Activated B cell treated with CpG ODN at 0.5 μM for 24 hours (primary cell): ENCODE measurements around the gene TBR1. TPM values are rescaled to one million over a fixed set of nuclear protein-coding genes. Genes with fewer than 3 reads are reported as not detected.

Experiments
- ATAC-seq: fragments of 200-7000 bp; cut with Tn5 transposase; one replicate; pipeline ENCODE4 v1.10.0; 2021; ENCODE audit warnings: low read depth, mild to moderate bottlenecking, moderate library complexity
- CTCF ChIA-PET: fragments of 350-600 bp; sonication (Branson Sonifier 250); formaldehyde crosslinking; loops from one replicate; lab custom pipeline; 2021; ENCODE audit warnings: antibody characterized with exemption; lab: Charles Lee
- POLR2A ChIA-PET: fragments of 350-600 bp; sonication (Branson Sonifier 250); formaldehyde crosslinking; loops from one replicate; lab custom pipeline; 2021; ENCODE audit warnings: antibody characterized with exemption; lab: Charles Lee
- DNase-seq: peaks from one replicate; pipeline ENCODE4 v3.0.0; 2022
- H3K27ac Mint-ChIP-seq: one replicate; pipeline ENCODE4 v1.8.0; 2020; ENCODE audit warnings: mixed read lengths
- H3K27me3 Mint-ChIP-seq: one replicate; pipeline ENCODE4 v1.8.0; 2021; ENCODE audit warnings: mixed read lengths
- H3K36me3 Mint-ChIP-seq: one replicate; pipeline ENCODE4 v1.8.0; 2021; ENCODE audit warnings: low read depth, mixed read lengths
- H3K4me1 Mint-ChIP-seq: one replicate; pipeline ENCODE4 v1.8.0; 2021; ENCODE audit warnings: mixed read lengths
- H3K4me3 Mint-ChIP-seq: one replicate; pipeline ENCODE4 v1.8.0; 2020; ENCODE audit warnings: mild to moderate bottlenecking, mixed read lengths
- H3K9me3 Mint-ChIP-seq: one replicate; pipeline ENCODE4 v1.8.0; 2020; ENCODE audit warnings: mixed read lengths
- intact Hi-C: fragments of 100-400 bp; cut with micrococcal nuclease; formaldehyde crosslinking; loops from one replicate; pipeline ENCODE4 v1.15.1; 2024
- total RNA-seq: library from RNA; stranded (reverse); gene quantifications from 2 replicates; pipeline ENCODE4 v1.2.3, GENCODE V29; 2022
- TF ChIP-seq, protein P1 (sequence below): fragments of 200-600 bp; IDR thresholded peaks from one replicate; pipeline ENCODE4 v1.8.0; 2022; ENCODE audit warnings: antibody characterized with exemption, mild to moderate bottlenecking

The TBR1 gene
- total RNA-seq, 1 donor from 2014 or later = 0.02 TPM

DNA sequence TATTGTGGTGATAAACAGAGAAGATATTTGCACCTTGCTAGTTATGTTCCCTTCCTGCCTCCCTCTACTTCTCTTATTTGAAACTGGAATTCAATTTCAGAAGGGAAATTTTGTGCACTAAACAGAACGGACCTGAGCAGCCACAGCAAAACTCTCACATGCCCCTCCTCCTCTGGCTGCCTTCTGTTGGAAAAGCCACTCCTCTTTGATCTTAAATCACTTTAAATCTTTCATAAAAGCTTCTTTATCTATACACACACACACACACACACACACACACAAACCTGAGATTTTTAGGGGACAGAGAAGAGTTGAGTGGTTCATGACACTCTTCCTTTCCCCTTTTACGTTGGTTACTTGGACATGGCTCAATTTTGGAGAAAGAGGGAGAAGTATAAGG is 5.6 kb downstream of the TBR1 start:
- TF ChIP-seq, protein P1, sequence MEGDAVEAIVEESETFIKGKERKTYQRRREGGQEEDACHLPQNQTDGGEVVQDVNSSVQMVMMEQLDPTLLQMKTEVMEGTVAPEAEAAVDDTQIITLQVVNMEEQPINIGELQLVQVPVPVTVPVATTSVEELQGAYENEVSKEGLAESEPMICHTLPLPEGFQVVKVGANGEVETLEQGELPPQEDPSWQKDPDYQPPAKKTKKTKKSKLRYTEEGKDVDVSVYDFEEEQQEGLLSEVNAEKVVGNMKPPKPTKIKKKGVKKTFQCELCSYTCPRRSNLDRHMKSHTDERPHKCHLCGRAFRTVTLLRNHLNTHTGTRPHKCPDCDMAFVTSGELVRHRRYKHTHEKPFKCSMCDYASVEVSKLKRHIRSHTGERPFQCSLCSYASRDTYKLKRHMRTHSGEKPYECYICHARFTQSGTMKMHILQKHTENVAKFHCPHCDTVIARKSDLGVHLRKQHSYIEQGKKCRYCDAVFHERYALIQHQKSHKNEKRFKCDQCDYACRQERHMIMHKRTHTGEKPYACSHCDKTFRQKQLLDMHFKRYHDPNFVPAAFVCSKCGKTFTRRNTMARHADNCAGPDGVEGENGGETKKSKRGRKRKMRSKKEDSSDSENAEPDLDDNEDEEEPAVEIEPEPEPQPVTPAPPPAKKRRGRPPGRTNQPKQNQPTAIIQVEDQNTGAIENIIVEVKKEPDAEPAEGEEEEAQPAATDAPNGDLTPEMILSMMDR = no peak
- Mint-ChIP-seq H3K27ac (no peak overlapping the region), H3K27me3 (peaks cover 81% of the 10 kb centered on the region), H3K9me3 (peaks cover 2% of the 10 kb centered on the region), H3K4me1 (peaks cover 50% of the 10 kb centered on the region), H3K36me3 (no peaks in the 10 kb centered on the region), H3K4me3 (no peak overlapping the region)
- intact Hi-C loops = loop anchor here (10.0 kb wide), 1 partner anchor 703 kb away; no protein-coding TSS in a partner anchor
- POLR2A ChIA-PET = interaction anchor here (0.6 kb wide), 1 partner anchor 24 kb away, joined by 3 read pairs; no protein-coding TSS in a partner anchor
- CTCF ChIA-PET = no interaction called here
- ATAC-seq (no peak), DNase-seq (no peak)

- POLR2A ChIA-PET = no interaction called here
- no peak for DNase-seq
- intact Hi-C loops = loop anchor here (10.0 kb wide), 1 partner anchor 702 kb away; no protein-coding TSS in a partner anchor
- Mint-ChIP-seq H3K27ac (peak overlapping the region; percentile 35), H3K36me3 (no peaks in the 10 kb centered on the region), H3K27me3 (peaks cover 78% of the 10 kb centered on the region), H3K4me3 (peak overlapping the region; percentile 64), H3K4me1 (peaks cover 44% of the 10 kb centered on the region), H3K9me3 (peaks cover 2% of the 10 kb centered on the region)
- ATAC-seq = no peak
- CTCF ChIA-PET = no interaction called here
- TF ChIP-seq, protein P1 = no peak
Observed at GRCh38 chr2:161422816-161423403, 6.8 kb downstream of the TBR1 start.

GRCh38 chr2:161423421-161424393 is 7.6 kb downstream of the TBR1 start:
- H3K36me3 Mint-ChIP-seq = no peaks in the 10 kb centered on the region
- peaks cover 36% of the 10 kb centered on the region for H3K4me1 Mint-ChIP-seq
- peaks cover 76% of the 10 kb centered on the region for H3K27me3 Mint-ChIP-seq
- H3K4me3 Mint-ChIP-seq = peak overlapping the region; percentile 71
- H3K27ac Mint-ChIP-seq = peak overlapping the region; percentile 35
- intact Hi-C loops = loop anchor here (10.0 kb wide), 1 partner anchor 701 kb away; no protein-coding TSS in a partner anchor
- ChIA-PET POLR2A (no interaction called here), CTCF (no interaction called here)
- H3K9me3 Mint-ChIP-seq = peaks cover 2% of the 10 kb centered on the region
- TF ChIP-seq, protein P1 = no peak
- peak; percentile 31 for ATAC-seq
- no peak for DNase-seq

- Mint-ChIP-seq H3K27ac (peak overlapping the region; percentile 25), H3K27me3 (peaks cover 76% of the 10 kb centered on the region), H3K36me3 (no peaks in the 10 kb centered on the region), H3K9me3 (peaks cover 2% of the 10 kb centered on the region), H3K4me3 (peak overlapping the region; percentile 71), H3K4me1 (peaks cover 31% of the 10 kb centered on the region)
- DNase-seq = no peak
- intact Hi-C loops = loop anchor here (10.0 kb wide), 1 partner anchor 700 kb away; no protein-coding TSS in a partner anchor
- TF ChIP-seq, protein P1 = no peak
- ChIA-PET CTCF (no interaction called here), POLR2A (no interaction called here)
- ATAC-seq = no peak
Observed at GRCh38 chr2:161424394-161424769, 8.3 kb downstream of the TBR1 start.
